ENCODE results near the gene TMCC1.
"Not testable (repeated sequence)": the region's sequence is repeated elsewhere in the genome, so short reads cannot be mapped to it uniquely, and the experiment has no call there.

DNA sequence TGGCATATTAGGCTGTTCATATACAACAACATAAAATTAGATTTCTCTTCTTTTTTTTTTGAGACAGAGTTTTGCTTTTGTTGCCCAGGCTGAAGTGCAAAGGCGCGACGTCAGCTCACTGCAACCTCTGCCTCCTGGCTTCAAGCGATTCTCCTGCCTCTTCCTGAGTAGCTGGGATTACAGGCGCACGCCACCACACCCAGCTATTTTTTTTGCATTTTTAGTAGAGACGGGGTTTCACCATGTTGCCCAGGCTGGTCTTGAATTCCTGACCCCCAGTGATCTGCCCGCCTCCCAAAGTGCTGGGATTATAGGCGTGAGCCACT, 218.8 kb downstream of the TMCC1 start:
- not testable (repeated sequence) for TF ChIP-seq EZH2 (IDR thresholded peaks at IDR 0.05; ENCODE audit: borderline replicate concordance, control insufficient read depth, low read depth, low read length); TCF12 (IDR thresholded peaks at IDR 0.05; ENCODE audit: low read depth, low read length)
- TF ChIP-seq, protein P1, sequence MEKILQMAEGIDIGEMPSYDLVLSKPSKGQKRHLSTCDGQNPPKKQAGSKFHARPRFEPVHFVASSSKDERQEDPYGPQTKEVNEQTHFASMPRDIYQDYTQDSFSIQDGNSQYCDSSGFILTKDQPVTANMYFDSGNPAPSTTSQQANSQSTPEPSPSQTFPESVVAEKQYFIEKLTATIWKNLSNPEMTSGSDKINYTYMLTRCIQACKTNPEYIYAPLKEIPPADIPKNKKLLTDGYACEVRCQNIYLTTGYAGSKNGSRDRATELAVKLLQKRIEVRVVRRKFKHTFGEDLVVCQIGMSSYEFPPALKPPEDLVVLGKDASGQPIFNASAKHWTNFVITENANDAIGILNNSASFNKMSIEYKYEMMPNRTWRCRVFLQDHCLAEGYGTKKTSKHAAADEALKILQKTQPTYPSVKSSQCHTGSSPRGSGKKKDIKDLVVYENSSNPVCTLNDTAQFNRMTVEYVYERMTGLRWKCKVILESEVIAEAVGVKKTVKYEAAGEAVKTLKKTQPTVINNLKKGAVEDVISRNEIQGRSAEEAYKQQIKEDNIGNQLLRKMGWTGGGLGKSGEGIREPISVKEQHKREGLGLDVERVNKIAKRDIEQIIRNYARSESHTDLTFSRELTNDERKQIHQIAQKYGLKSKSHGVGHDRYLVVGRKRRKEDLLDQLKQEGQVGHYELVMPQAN (conservative IDR thresholded peaks at IDR 0.05), result not testable (repeated sequence)

Measured in GM12878 (cell line).